Peyer's patch (tissue), 4 donors: ENCODE measurements around the gene ONECUT3.

Experiments used
- POLR2A ChIP-seq, 2 donors: fragments of 450-650 bp; IDR thresholded peaks; one replicate each; pipeline ENCODE4 v1.5.1; 2017; ENCODE audit warnings: antibody characterized with exemption in 2 of 2, mild to moderate bottlenecking in 2 of 2, moderate library complexity in 2 of 2
- TF ChIP-seq, protein P1 (sequence below), 6 experiments: fragments of 450-650 bp in 4 of 6; fragments of 200-600 bp in 2 of 6; sonication (generic) in 1 of 6; IDR thresholded peaks; one replicate each; pipeline ENCODE4 v1.5.1; 2017 to 2019; ENCODE audit warnings: antibody characterized with exemption in 6 of 6, mild to moderate bottlenecking in 3 of 6, moderate library complexity in 1 of 6

GRCh38 chr19:1780272-1780958 is 27.1 kb downstream of the ONECUT3 start:
- TF ChIP-seq, protein P1, sequence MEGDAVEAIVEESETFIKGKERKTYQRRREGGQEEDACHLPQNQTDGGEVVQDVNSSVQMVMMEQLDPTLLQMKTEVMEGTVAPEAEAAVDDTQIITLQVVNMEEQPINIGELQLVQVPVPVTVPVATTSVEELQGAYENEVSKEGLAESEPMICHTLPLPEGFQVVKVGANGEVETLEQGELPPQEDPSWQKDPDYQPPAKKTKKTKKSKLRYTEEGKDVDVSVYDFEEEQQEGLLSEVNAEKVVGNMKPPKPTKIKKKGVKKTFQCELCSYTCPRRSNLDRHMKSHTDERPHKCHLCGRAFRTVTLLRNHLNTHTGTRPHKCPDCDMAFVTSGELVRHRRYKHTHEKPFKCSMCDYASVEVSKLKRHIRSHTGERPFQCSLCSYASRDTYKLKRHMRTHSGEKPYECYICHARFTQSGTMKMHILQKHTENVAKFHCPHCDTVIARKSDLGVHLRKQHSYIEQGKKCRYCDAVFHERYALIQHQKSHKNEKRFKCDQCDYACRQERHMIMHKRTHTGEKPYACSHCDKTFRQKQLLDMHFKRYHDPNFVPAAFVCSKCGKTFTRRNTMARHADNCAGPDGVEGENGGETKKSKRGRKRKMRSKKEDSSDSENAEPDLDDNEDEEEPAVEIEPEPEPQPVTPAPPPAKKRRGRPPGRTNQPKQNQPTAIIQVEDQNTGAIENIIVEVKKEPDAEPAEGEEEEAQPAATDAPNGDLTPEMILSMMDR (IDR thresholded peaks at IDR 0.05), result no peak
- TF ChIP-seq POLR2A (IDR thresholded peaks at IDR 0.05), result no peak
